Fibroblast of peridontal ligament (primary cell): ENCODE measurements around the gene OR4D2.

Source experiments
- DNase-seq: peaks from one replicate; pipeline ENCODE4 v3.0.0-alpha.2; 2010; ENCODE audit errors: extremely low read depth

Gene OR4D2

DNA sequence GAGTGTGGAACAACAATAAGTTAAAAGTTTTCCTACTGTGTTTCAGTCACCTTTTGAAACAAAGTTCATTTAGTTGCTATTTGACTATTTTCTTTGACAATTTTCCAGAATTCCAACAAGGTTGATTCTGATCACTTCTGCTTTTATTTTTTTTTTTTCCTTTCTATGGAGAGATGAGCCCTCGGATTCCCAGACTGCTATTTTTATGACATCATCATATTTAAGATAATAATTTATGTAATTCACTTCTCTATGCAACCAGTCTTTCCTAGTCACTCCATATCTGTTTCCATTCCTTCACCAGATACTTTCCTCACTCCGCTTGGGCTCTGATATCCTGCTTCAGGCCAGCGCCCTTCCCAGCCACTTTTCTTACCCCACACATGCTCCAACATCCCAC is 8.1 kb downstream of the OR4D2 start:
- DNase-seq = no peak

GRCh38 chr17:58176200-58176599 is 9.4 kb downstream of the OR4D2 start:
- peak; percentile 13 for DNase-seq

DNA sequence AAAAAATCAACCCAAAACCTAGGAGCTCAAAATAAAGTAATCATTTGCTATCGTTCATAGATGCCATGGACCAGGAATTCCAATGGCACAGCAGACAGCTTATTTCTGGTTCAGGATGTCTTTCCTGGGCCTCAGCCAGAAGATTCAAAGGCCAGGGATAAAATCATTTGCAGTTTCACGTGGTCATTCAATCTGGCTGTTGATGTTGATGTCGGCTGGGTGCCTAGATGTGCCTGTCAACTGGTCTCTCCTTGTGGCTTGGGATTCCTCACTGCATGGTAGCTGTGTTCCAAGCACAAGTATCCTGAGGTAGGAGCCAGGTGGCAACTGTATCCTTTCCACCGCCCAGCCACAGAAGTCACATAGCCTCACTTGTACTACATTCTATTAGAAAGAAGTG is 15.0 kb downstream of the OR4D2 start:
- DNase-seq = no peak

DNA sequence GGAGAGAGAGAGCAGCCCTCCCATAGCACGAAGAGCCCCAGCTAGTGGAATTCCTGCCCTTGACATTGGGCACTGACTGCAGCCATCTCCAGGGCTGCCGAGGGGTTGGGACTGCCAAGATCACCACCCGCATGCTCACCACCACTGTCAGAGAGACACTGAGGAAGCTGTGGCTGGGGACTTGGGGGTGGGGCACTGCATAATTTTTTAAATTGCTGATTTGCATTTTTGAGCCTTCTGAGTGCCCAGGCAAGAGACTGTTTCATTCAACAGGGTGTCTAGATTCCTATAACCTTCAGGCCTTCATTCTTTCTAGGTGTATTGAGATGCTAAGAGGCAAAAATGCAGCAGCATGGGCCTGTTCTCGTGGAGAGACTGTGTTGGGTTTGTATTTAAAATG is 16.7 kb downstream of the OR4D2 start:
- no peak for DNase-seq

GRCh38 chr17:58184308-58184985 is 17.7 kb downstream of the OR4D2 start:
- peak; percentile 44 for DNase-seq

GRCh38 chr17:58184986-58185761 is 18.4 kb downstream of the OR4D2 start:
- DNase-seq = no peak

DNA sequence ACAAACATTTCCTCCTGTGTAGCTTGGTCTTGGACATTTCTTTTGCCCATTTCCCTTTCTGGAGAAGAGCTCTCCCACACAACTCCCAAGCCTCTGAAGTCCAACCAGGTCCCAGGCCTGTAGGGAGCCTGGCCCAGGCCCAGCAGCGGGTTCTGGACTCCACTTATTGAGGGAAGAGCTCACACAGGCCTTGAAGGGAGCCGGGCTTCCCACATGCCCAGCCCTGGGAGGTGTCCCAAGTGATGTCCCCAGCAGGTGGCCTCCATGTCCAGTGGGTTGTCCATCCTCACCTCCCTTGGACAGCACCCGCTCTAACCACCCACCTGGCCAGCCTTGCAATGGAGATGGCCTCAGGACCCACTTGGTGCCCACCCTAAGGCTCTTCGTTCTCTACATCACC is 19.8 kb downstream of the OR4D2 start:
- no peak for DNase-seq

- no peak for DNase-seq
These were observed 20.3 kb downstream of the OR4D2 start for GRCh38 chr17:58187063-58187462.

DNA sequence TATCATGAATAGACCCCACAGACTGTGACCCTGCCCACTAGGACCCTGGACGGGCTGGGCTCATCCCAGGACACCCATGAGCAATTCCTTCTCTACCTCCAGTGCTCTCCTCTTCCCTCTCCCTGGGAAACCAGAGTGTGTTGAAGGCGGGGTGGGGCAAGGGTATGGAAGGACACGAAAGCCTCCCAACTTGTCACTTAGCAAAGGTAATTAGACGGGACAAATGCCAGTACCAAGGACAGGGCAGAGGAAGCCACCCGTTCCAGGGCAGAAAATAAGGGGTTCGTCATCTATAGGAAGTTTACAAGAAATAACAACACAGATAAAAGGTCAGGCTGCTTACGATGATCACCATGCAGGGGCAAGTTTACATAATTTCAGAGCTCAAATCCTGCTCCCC is 20.9 kb downstream of the OR4D2 start:
- DNase-seq = no peak

- DNase-seq = peak; percentile 85
These were observed 22.8 kb downstream of the OR4D2 start for GRCh38 chr17:58189436-58190146.

- no peak for DNase-seq
These were observed 24.6 kb downstream of the OR4D2 start for GRCh38 chr17:58191241-58191896.

GRCh38 chr17:58192612-58193011 is 25.8 kb downstream of the OR4D2 start, which contains the start of gene EPX:
EPX (plus strand) TSS chr17:58192726; CDS start chr17:58192847, 121 bp downstream.
- no peak for DNase-seq

DNA sequence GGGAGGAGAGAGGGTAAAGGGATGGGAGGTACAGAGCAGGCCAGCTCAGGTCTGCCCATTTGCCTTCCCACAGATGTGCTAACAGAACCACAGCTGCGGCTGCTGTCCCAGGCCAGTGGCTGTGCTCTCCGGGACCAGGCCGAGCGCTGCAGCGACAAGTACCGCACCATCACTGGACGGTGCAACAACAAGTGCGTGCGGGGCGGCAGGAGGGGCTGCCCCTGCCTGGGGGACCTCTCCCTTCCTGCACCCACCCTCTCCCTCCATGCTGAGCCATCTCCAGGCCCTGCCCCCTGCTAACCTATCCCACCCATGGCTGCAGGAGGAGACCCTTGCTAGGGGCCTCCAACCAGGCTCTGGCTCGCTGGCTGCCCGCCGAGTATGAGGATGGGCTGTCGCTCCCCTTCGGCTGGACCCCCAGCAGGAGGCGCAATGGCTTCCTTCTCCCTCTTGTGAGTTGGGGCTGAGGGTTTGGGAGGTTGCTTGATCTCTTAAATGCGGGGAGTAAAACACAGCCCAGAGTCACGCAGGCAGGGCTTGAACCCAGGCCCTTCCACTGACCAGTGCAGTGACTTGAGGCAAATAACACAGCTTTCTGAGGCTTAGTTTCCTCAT is 27.0 kb downstream of the OR4D2 start:
- DNase-seq = no peak

DNA sequence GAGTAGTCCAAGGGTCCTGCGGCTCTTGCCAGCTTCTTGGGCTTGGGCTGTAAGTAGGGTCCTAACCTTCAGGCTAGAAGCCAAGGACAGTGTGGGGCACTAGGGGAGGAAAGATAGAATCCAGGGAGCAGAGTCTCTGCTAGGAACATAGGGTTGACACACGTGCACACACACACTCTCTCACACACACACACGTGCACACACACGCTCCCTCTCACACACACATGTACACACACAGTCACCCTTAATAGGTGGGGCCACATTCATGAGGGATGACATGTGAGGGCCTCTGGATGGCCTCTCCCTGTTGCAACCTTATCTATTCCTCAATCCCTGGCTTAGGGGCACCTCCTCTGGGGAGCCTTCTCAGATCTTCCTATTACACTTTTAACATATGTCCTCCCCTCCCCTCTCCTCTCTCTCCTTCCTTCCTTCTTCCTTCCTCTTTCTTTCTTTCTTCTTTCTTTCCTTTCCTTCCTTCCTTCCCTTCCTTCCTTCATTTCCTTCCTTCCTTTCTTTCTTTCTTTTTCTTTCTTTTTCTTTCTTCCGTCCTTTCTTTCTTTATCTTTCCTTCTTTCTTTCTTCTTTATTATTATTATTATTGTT is 28.8 kb downstream of the OR4D2 start:
- no peak for DNase-seq

GRCh38 chr17:58196610-58197009 is 29.8 kb downstream of the OR4D2 start:
- no peak for DNase-seq

DNA sequence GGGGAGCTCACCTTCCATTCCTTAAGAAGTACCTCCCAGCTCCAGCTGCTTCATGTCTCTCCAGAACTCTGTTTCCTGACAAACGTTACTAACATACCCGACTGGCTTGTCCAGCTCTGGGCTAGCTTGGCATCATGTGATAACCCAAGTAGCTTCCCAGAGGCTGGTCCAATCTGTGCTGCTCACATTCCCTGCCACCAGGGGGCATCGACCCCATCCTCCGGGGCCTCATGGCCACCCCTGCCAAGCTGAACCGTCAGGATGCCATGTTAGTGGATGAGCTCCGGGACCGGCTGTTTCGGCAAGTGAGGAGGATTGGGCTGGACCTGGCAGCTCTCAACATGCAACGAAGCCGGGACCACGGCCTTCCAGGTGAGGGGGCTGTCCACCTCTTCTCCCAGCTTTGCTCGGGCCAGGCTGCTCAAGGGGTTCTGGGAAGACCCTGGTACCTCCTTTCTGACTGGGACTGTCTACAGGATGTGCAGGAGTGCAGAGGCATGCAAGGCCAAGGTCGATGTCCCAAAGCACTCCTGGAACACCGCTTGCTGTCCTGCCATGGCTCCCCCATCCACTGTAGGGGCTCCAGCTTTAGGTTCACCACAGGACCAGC is 33.3 kb downstream of the OR4D2 start:
- peak; percentile 25 for DNase-seq

DNA sequence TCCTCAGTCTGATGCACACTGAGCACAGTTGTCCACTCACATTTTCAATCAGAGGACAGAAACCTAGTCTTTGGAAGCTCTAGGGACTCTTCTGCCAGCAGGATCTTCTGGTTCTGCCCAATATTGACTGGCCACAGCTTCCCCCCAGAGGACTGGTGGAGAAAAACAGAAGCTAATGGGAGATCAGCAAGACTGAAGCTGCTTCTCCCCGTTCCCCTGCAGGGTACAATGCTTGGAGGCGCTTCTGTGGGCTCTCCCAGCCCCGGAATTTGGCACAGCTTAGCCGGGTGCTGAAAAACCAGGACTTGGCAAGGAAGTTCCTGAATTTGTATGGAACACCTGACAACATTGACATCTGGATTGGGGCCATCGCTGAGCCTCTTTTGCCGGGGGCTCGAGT is 36.1 kb downstream of the OR4D2 start:
- no peak for DNase-seq

DNA sequence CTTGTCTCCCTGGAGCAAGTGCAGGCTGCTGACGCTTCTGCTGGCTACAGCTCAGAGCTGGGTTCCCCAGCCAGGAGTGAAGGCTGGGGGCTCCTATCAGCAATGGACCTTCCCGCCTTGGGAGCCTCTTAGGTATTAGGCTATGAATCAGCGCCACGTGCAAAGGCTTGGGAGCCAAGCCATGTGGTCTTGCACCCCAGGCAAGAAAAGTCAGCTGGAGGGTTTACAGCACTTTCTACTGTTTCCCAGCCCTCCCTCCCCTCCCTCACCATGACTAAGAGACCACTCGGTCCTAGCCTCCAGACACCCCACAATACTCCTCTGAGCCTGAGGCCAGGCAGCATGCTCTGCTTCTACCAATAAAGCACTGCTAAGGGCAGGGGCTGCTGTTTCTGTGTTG is 38.0 kb downstream of the OR4D2 start:
- DNase-seq = no peak

DNA sequence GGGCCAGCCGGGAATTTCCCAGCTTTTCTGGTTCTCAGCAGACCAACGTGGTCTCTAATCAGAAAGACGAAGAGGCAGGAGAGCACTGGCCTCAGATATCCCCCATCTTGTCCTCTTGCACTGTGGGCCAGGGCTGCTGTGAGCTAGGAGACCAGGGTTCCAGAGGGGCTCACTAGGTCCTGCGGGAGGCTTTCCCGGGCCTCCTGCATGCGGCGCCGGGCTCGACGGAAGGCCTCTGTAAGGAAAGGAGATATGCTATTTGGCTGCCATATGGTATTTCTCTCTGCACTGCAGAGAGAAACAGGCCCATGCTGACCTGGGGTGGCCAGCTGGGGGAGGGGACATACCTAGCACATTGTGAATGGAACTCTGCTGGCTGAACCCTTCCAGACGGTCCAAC is 39.2 kb downstream of the OR4D2 start:
- no peak for DNase-seq

- no peak for DNase-seq
These were observed 40.7 kb downstream of the OR4D2 start for GRCh38 chr17:58207451-58207850.

DNA sequence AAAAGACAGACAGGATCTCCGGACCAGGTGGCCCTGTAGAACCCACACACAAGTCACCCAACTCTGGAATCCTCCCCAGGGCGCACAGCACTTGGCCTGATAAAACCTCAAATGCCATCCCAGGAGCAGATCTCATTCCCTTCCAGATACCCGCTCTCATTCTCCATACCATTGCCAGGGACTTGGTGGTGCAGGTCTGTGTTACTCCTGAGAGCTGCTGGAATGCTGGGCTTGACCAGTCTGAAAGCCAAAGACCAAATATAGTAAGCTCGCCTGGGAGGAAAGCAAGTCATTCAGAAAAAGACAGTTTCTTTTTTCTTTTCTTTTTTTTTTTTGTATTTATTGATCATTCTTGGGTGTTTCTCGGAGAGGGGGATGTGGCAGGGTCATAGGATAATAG is 41.6 kb downstream of the OR4D2 start:
- DNase-seq = no peak
